ENCODE data around the gene PIK3R6. TPM values are rescaled to one million over a fixed set of nuclear protein-coding genes. Genes with fewer than 3 reads are reported as not detected.

Gene PIK3R6
- total RNA-seq, 1 experiment from 2014 or later: not detected

- peaks cover 2% of the 10 kb centered on the region for H3K23me2 ChIP-seq (ENCODE audit: insufficient read length, low read depth, low read length, poor library complexity, severe bottlenecking)
- Mint-ChIP-seq H3K27me3 (ENCODE audit: low read depth) (peaks cover 5% of the 10 kb centered on the region), H3K4me3 (no peak overlapping the region; a peak in 1 of 5 replicates), H3K27ac (no peak overlapping the region), H3K9me3 (peaks cover 0 to 1% of the 10 kb centered on the region in 2 experiments; a peak in 2 of 5 replicates), H3K4me1 (peaks cover 4 to 13% of the 10 kb centered on the region in 2 experiments), H3K36me3 (ENCODE audit: insufficient read depth in 1 of 3, low read depth in 3 of 3) (no peaks in the 10 kb centered on the region)
- TF ChIP-seq CTCF (conservative IDR thresholded peaks at IDR 0.05): no peak
- no peak overlapping the region for H3K4me2 ChIP-seq (ENCODE audit: insufficient read depth, insufficient read length, low read length)
- H3K4ac ChIP-seq (ENCODE audit: low read depth, low read length): no peak overlapping the region
- H3K27ac ChIP-seq (ENCODE audit: insufficient read length, low read depth, low read length): no peak overlapping the region
- no peaks in the 10 kb centered on the region for H3K79me2 ChIP-seq (ENCODE audit: insufficient read depth, low read length)
- H2BK20ac ChIP-seq (ENCODE audit: low read depth, low read length, poor library complexity, severe bottlenecking): no peak overlapping the region
- H2BK5ac ChIP-seq (ENCODE audit: insufficient read length, low read length): no peak overlapping the region
- no peak overlapping the region for H3K23ac ChIP-seq (ENCODE audit: insufficient read length, low read depth, low read length)
- H4K8ac ChIP-seq (replicated peaks; ENCODE audit: insufficient read length, low read depth, low read length): no peak overlapping the region
- WGBS (ENCODE audit: extremely low coverage, insufficient read length, low lambda C conversion rate): no CpG with 5 or more reads among the region's 2 CpGs
- H4K5ac ChIP-seq (ENCODE audit: insufficient read length, low read depth, low read length): no peak overlapping the region
- no peak overlapping the region for H3K56ac ChIP-seq (ENCODE audit: insufficient read length, low read depth, low read length)
- no peak overlapping the region for H2AK5ac ChIP-seq (ENCODE audit: insufficient read length, low read length)
- H3K4me1 ChIP-seq (ENCODE audit: insufficient read depth, low read length): no peaks in the 10 kb centered on the region
- H3K18ac ChIP-seq (ENCODE audit: insufficient read length, low read depth, low read length): no peak overlapping the region
- DNase-seq: no peak
- H2AFZ ChIP-seq (ENCODE audit: low read length): no peak overlapping the region
- no peaks in the 10 kb centered on the region for H3K79me1 ChIP-seq (ENCODE audit: insufficient read depth, low read depth, low read length, poor library complexity, severe bottlenecking)
- no peak overlapping the region for H3K14ac ChIP-seq (ENCODE audit: insufficient read depth, low read length)
- no peak overlapping the region for H3T11ph ChIP-seq (ENCODE audit: low read length)
- H2BK15ac ChIP-seq (ENCODE audit: low read depth, low read length): no peak overlapping the region
- H3K9me3 ChIP-seq (ENCODE audit: control insufficient read depth, low read depth, low read length): no peaks in the 10 kb centered on the region
- no peaks in the 10 kb centered on the region for H4K20me1 ChIP-seq (ENCODE audit: control insufficient read depth, insufficient read depth, insufficient read length)
- no peak overlapping the region for H2BK120ac ChIP-seq (ENCODE audit: low read depth, low read length, poor library complexity, severe bottlenecking)
- no peaks in the 10 kb centered on the region for H3K27me3 ChIP-seq (ENCODE audit: insufficient read depth, low read length)
- H4K91ac ChIP-seq (ENCODE audit: insufficient read length, low read depth, low read length): no peak overlapping the region
- H2BK12ac ChIP-seq (ENCODE audit: insufficient read length, low read depth, low read length): no peak overlapping the region
- no peak overlapping the region for H3K9ac ChIP-seq (ENCODE audit: extremely low read depth, insufficient read length, low read length)
These were observed 24.1 kb downstream of the PIK3R6 start for GRCh38 chr17:8843344-8843743.
